ENCODE measurements around the gene FANCD2. TPM values are rescaled to one million over a fixed set of nuclear protein-coding genes. Genes with fewer than 3 reads are reported as not detected.
"Not testable (repeated sequence)": the region's sequence is repeated elsewhere in the genome, so short reads cannot be mapped to it uniquely, and the experiment has no call there.

Gene FANCD2
- polyA plus RNA-seq, 3 donors: 1.3 to 11.6 (median 2.4) TPM

DNA sequence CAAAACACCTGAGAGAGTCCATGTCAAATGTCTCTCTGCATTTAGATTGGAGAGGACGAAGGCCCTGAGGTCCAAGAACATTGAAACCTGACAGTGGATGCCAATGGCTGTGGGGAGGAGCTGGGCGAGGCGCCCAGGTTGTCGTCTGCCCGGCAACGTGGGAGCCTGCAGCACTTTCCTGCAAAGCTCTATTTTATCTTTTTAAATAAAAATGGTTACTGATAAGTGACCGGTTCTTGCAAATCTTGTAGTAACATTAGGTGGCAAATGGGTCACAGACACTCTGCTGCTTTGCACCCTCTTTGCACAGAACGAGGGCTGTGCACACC, 19.5 kb upstream of the FANCD2 start:
- H3K4me1 Mint-ChIP-seq: peaks cover 28% of the 10 kb centered on the region
- TF ChIP-seq, protein P1, sequence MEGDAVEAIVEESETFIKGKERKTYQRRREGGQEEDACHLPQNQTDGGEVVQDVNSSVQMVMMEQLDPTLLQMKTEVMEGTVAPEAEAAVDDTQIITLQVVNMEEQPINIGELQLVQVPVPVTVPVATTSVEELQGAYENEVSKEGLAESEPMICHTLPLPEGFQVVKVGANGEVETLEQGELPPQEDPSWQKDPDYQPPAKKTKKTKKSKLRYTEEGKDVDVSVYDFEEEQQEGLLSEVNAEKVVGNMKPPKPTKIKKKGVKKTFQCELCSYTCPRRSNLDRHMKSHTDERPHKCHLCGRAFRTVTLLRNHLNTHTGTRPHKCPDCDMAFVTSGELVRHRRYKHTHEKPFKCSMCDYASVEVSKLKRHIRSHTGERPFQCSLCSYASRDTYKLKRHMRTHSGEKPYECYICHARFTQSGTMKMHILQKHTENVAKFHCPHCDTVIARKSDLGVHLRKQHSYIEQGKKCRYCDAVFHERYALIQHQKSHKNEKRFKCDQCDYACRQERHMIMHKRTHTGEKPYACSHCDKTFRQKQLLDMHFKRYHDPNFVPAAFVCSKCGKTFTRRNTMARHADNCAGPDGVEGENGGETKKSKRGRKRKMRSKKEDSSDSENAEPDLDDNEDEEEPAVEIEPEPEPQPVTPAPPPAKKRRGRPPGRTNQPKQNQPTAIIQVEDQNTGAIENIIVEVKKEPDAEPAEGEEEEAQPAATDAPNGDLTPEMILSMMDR (IDR thresholded peaks at IDR 0.05): no peak
- H4K20me1 ChIP-seq (ENCODE audit: insufficient read depth, low read length): no peaks in the 10 kb centered on the region
- no peaks in the 10 kb centered on the region for H3K27me3 ChIP-seq (ENCODE audit: control insufficient read depth in 2 of 2, insufficient read depth in 2 of 2, low read length in 2 of 2)
- intact Hi-C loops (cut with micrococcal nuclease): no loop called here
- WGBS (ENCODE audit: insufficient coverage): 83% methylated on average over 1 of the region's 8 CpGs
- no peak overlapping the region for H2AFZ ChIP-seq (ENCODE audit: insufficient read depth, low read depth, low read length, poor library complexity, severe bottlenecking)
- DNase-seq: no peak
- peaks cover 4 to 10% of the 10 kb centered on the region in 2 donors for H3K36me3 ChIP-seq (replicated peaks in 1 of 2; ENCODE audit: control insufficient read depth in 1 of 2, insufficient read depth in 2 of 2, low read length in 2 of 2)
- no peak overlapping the region for H3K27ac Mint-ChIP-seq
- no peaks in the 10 kb centered on the region for H3K9me3 ChIP-seq (replicated peaks in 1 of 2; ENCODE audit: control insufficient read depth in 1 of 2, insufficient read depth in 1 of 2, low read length in 2 of 2)
- H3K79me2 ChIP-seq (ENCODE audit: insufficient read depth, low read length): no peaks in the 10 kb centered on the region
- no peak overlapping the region for H3K27ac ChIP-seq (ENCODE audit: low read depth in 1 of 2, low read length in 2 of 2)
- no peaks in the 10 kb centered on the region for H3K9me3 Mint-ChIP-seq
- H3K27me3 Mint-ChIP-seq (ENCODE audit: low read depth in 3 of 3): peaks cover 0 to 7% (median 3%) of the 10 kb centered on the region in 3 donors
- peaks cover 31% of the 10 kb centered on the region in 2 donors for H3K4me1 ChIP-seq (ENCODE audit: control insufficient read depth in 1 of 2, insufficient read depth in 2 of 2, low read length in 2 of 2)
- no peak overlapping the region for H3K9ac ChIP-seq (ENCODE audit: insufficient read depth, low read length, poor library complexity, severe bottlenecking)
- H3K4me3 Mint-ChIP-seq: no peak overlapping the region
- no peak overlapping the region for H3K4me2 ChIP-seq (replicated peaks; ENCODE audit: extremely low read depth, low read length, poor library complexity, severe bottlenecking)
- H3K4me3 ChIP-seq (replicated peaks in 1 of 3; ENCODE audit: low read depth in 2 of 3, low read length in 3 of 3): no peak overlapping the region
- peaks cover 8 to 14% of the 10 kb centered on the region in 2 donors for H3K36me3 Mint-ChIP-seq

- H3K27me3 Mint-ChIP-seq (ENCODE audit: low read depth in 3 of 3): peaks cover 0 to 7% (median 3%) of the 10 kb centered on the region in 3 donors
- Histone ChIP-seq H3K9me3 (replicated peaks in 1 of 2; ENCODE audit: control insufficient read depth in 1 of 2, insufficient read depth in 1 of 2, low read length in 2 of 2) (no peaks in the 10 kb centered on the region), H3K4me3 (replicated peaks in 1 of 3; ENCODE audit: low read depth in 2 of 3, low read length in 3 of 3) (no peak overlapping the region), H3K4me2 (replicated peaks; ENCODE audit: extremely low read depth, low read length, poor library complexity, severe bottlenecking) (no peak overlapping the region), H3K9ac (ENCODE audit: insufficient read depth, low read length, poor library complexity, severe bottlenecking) (no peak overlapping the region), H3K36me3 (replicated peaks in 1 of 2; ENCODE audit: control insufficient read depth in 1 of 2, insufficient read depth in 2 of 2, low read length in 2 of 2) (peaks cover 4 to 10% of the 10 kb centered on the region in 2 donors), H3K27me3 (ENCODE audit: control insufficient read depth in 2 of 2, insufficient read depth in 2 of 2, low read length in 2 of 2) (no peaks in the 10 kb centered on the region), H4K20me1 (ENCODE audit: insufficient read depth, low read length) (no peaks in the 10 kb centered on the region), H3K27ac (ENCODE audit: low read depth in 1 of 2, low read length in 2 of 2) (no peak overlapping the region), H3K4me1 (ENCODE audit: control insufficient read depth in 1 of 2, insufficient read depth in 2 of 2, low read length in 2 of 2) (peaks cover 31 to 32% of the 10 kb centered on the region in 2 donors), H2AFZ (ENCODE audit: insufficient read depth, low read depth, low read length, poor library complexity, severe bottlenecking) (no peak overlapping the region), H3K79me2 (ENCODE audit: insufficient read depth, low read length) (no peaks in the 10 kb centered on the region)
- no peaks in the 10 kb centered on the region for H3K9me3 Mint-ChIP-seq
- peaks cover 29% of the 10 kb centered on the region for H3K4me1 Mint-ChIP-seq
- H3K4me3 Mint-ChIP-seq: no peak overlapping the region
- no peak for DNase-seq
- TF ChIP-seq, protein P1 (IDR thresholded peaks at IDR 0.05): no peak
- 87% methylated on average over 7 of the region's 7 CpGs for WGBS (ENCODE audit: insufficient coverage)
- H3K36me3 Mint-ChIP-seq: peaks cover 8 to 14% of the 10 kb centered on the region in 2 donors
- intact Hi-C loops (cut with micrococcal nuclease): no loop called here
- H3K27ac Mint-ChIP-seq: peak overlapping the region in 1 of 7 donors; percentile 73
These were observed 19.0 kb upstream of the FANCD2 start for GRCh38 chr3:10007126-10007782.

DNA sequence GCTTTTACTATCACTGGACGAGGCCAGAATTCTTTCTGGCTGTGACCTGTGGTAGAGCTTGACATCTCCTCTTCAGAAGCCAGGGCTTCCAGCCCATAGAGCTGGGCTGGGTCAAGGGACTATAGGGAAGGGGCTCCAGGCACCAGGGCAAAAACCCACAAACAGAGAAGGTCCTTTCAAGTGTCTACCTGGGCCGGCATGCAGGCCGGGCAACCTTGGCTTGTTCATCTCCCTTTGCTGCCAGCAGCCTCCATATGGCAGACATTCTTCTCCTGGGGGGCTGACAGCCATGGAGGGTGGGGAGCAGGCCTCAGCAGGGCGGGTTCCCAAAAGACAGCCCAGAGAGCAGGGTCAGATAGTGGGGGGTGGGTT, 18.0 kb upstream of the FANCD2 start:
- H3K27me3 Mint-ChIP-seq (ENCODE audit: low read depth in 3 of 3); H3K79me2 ChIP-seq (ENCODE audit: insufficient read depth, low read length); H3K9me3 ChIP-seq (replicated peaks in 1 of 2; ENCODE audit: control insufficient read depth in 1 of 2, insufficient read depth in 1 of 2, low read length in 2 of 2); H3K36me3 Mint-ChIP-seq; H3K27me3 ChIP-seq (ENCODE audit: control insufficient read depth in 2 of 2, insufficient read depth in 2 of 2, low read length in 2 of 2); intact Hi-C loops (cut with micrococcal nuclease); H3K36me3 ChIP-seq (replicated peaks in 1 of 2; ENCODE audit: control insufficient read depth in 1 of 2, insufficient read depth in 2 of 2, low read length in 2 of 2); H3K9me3 Mint-ChIP-seq; DNase-seq; H3K9ac ChIP-seq (ENCODE audit: insufficient read depth, low read length, poor library complexity, severe bottlenecking); H4K20me1 ChIP-seq (ENCODE audit: insufficient read depth, low read length); H3K27ac ChIP-seq (ENCODE audit: low read depth in 1 of 2, low read length in 2 of 2): not testable (repeated sequence)
- H3K4me2 ChIP-seq (replicated peaks; ENCODE audit: extremely low read depth, low read length, poor library complexity, severe bottlenecking): peak overlapping the region; percentile 53
- peak overlapping the region; percentile 90 for H2AFZ ChIP-seq (ENCODE audit: insufficient read depth, low read depth, low read length, poor library complexity, severe bottlenecking)
- peaks cover 29% of the 10 kb centered on the region for H3K4me1 Mint-ChIP-seq
- peak overlapping the region in 2 of 7 donors; percentile 25 to 74 for H3K27ac Mint-ChIP-seq
- H3K4me3 Mint-ChIP-seq: peak overlapping the region; percentile 73 to 85
- H3K4me1 ChIP-seq (ENCODE audit: control insufficient read depth in 1 of 2, insufficient read depth in 2 of 2, low read length in 2 of 2): peaks cover 31 to 32% of the 10 kb centered on the region in 2 donors
- peak overlapping the region in 1 of 3 experiments; percentile 81 for H3K4me3 ChIP-seq (replicated peaks in 1 of 3; ENCODE audit: low read depth in 2 of 3, low read length in 3 of 3)
- 100% methylated on average over 1 of the region's 4 CpGs for WGBS (ENCODE audit: insufficient coverage)
